Stimulated activated CD8-positive, alpha-beta memory T cell treated with anti-CD3 and anti-CD28 coated beads, Interleukin-4, amount 100 ng/mL, for 1 hour (primary cell): Measurements from ENCODE around the gene FAM180A.
"Not testable (repeated sequence)": the region's sequence is repeated elsewhere in the genome, so short reads cannot be mapped to it uniquely, and the experiment has no call there.

Experiments used
- DNase-seq, 2 donors: peaks; one replicate each; pipeline ENCODE4 v3.0.0-alpha.2; 2020; ENCODE audit warnings: low read depth in 2 of 2, low spot score in 1 of 2

FAM180A gene

DNA sequence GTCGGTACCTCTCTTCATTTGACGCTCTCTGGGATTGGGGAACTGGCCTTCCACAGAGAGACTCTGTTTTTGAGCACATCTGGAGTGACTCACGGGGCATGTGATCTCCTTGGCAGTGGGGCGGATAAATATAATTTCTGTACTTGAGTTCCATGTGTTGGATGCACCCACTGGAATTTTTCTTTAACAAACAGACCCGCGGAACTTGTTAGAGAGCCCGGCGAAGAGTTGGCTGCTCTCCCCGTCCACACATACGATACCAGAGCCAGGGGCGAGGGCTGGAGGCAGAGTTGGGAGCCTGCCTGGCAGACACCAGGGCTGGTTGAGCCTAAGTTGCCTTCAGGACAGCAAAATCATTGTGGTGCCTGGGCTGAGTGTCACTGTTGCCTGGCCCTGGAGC lies at the start of gene FAM180A:
TSS of gene FAM180A (minus strand) at position 44 of the 400 bp plus-strand sequence. CDS start 233 bp downstream, outside the sequence.
- no peak for DNase-seq

GRCh38 chr7:135798095-135798494 lies 49.5 kb upstream of the FAM180A start:
- DNase-seq: no peak

- DNase-seq: no peak
Measured at GRCh38 chr7:135795846-135796570, 47.4 kb upstream of the FAM180A start.

GRCh38 chr7:135793841-135794240 lies 45.2 kb upstream of the FAM180A start:
- no peak for DNase-seq

GRCh38 chr7:135792866-135793265 lies 44.3 kb upstream of the FAM180A start:
- DNase-seq: no peak

GRCh38 chr7:135792363-135792668 lies 43.7 kb upstream of the FAM180A start:
- no peak for DNase-seq

DNA sequence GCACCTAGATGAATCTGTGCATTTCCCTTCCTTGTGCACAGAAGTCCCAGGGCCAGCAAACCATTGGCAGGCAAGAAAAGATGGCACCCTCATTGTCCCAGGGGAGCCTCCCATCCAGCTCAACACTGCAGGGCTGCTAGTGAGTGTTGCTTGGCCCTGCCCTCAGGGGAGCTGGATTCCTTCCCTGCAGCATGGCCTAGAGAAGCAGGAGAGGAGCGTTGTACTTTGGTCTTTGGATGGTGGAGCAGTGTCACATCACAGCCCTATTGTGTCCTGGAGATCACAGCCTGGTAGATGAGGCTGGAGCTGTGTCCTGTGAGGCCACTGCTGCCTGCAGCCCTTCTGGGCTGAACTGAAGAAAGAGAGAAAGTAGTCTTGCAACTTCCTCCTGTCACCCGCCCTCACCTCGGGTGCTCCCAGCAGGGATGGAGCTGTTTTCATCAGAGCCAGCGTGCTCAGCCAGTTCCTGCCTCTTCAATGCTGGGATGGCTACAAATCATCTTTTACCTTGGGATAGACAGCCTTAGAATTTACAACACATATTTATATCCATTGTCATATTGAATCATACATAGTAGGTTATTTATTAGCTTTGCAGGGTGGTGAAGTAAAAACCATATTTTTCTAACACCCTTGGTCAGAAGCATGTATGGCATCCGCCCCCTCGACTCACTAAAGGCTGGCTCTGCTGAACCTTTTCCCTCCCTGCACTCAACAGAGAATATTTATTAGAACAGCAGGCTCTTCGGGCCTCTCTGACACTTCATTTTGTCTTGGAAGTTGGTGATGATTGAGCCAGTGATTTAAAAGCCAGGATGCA lies 43.1 kb upstream of the FAM180A start:
- no peak for DNase-seq

DNA sequence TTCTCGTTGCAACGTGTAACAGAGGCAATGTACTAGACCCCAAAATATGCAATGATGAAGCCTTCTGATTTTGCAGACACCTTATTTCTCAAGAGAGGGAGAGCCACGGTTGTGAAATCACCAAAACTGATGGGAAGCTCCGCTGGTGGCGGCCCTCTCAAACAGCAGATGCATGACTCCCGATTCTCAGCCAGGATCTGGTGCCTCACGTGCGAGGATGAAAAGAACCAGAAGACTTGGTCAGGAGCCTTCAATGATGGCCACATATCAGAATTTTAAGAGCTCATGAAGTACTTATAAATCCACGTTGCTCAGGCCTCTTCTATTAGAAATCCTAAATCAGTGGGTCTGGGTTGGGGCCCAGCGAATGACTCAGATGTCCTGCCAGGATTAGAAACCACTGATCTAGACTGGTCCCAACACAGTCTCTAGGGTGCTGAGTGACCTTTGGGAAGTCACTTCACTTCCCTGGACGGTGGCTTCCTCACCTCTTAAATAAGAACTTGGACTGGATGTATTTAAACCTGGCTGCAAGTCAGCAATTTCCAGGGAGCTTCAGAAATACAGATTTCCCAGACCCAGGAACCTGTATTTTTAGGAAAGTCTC lies 41.9 kb upstream of the FAM180A start:
- DNase-seq: no peak

DNA sequence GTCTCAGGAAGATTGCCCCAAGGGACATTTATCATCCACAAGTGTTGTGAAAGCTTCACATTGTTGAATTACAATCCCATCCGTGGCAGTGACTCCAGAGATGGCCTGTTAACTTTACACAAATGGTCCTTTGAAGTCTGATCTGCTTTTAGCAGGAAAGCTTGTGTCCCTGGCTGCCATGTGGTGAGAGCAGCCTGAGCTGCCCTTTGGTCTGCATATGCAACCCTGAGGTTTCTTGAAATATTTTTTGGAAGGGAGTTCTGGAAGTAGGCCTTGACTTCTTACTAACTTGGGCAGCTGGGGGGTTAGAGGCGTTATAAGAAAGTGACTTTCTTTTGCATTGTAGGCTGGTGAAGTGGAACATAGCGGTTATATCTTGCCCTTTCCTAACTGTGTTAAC lies 41.3 kb upstream of the FAM180A start:
- no peak for DNase-seq

- DNase-seq: no peak
Measured at GRCh38 chr7:135789431-135789830, 40.8 kb upstream of the FAM180A start.

GRCh38 chr7:135786911-135787310 lies 38.3 kb upstream of the FAM180A start:
- DNase-seq: no peak

GRCh38 chr7:135785065-135785464 lies 36.5 kb upstream of the FAM180A start:
- no peak for DNase-seq

DNA sequence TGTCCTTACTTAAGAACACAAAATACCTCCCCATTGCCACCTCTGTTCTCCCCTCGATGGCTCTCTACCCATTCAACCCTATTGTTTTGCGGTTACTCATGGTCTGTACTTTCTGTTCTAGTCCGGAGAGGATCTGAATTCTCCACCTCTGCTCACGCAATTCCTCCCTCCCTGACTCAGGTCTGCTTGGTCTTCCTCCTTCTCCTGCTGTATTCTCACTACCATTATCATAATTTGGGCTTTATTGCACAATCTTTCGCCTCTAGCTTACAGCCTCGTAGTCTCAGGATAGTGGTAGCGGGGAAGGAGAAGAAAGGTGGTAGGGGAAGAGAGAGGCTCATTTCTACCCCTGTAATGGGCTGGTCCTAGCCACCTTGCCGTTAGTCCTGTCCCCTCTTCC lies 35.4 kb upstream of the FAM180A start:
- DNase-seq: no peak

- DNase-seq: no peak
Measured at GRCh38 chr7:135782801-135783200, 34.2 kb upstream of the FAM180A start.

GRCh38 chr7:135782377-135782776 lies 33.8 kb upstream of the FAM180A start:
- no peak for DNase-seq

- DNase-seq: no peak
Measured at GRCh38 chr7:135777626-135778398, 29.2 kb upstream of the FAM180A start.

DNA sequence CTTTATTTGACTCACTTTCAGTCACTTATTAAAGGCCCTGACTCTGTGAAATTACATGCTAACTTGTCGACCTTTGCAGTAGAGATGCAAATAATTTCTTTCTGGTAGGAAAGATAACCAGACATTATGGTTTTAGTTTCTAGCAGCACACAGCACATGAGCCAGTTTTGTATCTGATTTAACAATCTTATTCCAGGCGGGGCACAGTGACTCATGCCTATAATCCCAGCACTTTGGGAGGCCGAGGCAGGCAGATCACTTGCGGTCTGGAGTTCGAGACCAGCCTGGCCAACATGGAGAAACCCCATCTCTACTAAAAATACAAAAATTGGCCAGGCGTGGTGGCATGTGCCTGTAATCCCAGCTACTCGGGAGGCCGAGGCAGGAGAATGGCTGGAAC lies 27.3 kb upstream of the FAM180A start:
- not testable (repeated sequence) for DNase-seq

GRCh38 chr7:135775230-135775629 lies 26.6 kb upstream of the FAM180A start:
- DNase-seq: no peak

DNA sequence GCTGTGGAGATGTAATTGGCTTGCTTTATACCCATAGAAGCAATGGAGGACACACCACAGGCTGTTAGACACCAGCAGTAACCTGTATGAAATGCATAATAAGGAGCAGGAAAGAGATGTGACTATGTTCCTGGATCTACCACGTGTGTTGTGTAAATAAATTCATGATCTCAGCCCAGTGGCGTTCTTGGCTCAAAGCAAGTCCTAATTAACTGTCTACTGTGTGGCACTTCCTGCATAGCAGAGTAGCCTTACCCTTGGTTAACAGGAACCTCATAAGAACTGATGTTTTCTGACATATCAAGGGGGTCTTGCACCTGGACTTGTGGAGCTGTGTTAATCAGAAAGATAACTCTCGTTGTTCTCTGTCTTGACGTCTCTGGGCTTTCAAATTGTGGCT lies 25.7 kb upstream of the FAM180A start:
- no peak for DNase-seq

DNA sequence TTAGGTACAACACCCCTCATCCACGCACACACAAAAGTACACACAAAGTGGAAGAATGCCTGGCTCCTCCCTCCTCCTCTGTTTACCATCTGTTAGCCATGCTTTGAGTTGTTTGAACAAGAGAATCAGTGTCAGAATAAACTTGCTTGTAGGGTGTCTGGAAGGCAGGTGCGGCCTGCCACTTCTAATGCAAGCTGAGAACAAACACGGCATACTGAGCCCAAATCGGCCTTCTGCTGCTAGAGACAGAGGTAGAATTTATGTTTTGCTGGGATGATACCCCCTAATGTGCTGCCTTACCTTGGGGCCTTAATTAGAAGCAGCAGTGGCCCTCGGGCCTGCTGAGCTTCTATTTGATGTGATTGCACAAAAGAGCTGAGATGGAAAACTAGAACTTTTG lies 24.9 kb upstream of the FAM180A start:
- DNase-seq: no peak

DNA sequence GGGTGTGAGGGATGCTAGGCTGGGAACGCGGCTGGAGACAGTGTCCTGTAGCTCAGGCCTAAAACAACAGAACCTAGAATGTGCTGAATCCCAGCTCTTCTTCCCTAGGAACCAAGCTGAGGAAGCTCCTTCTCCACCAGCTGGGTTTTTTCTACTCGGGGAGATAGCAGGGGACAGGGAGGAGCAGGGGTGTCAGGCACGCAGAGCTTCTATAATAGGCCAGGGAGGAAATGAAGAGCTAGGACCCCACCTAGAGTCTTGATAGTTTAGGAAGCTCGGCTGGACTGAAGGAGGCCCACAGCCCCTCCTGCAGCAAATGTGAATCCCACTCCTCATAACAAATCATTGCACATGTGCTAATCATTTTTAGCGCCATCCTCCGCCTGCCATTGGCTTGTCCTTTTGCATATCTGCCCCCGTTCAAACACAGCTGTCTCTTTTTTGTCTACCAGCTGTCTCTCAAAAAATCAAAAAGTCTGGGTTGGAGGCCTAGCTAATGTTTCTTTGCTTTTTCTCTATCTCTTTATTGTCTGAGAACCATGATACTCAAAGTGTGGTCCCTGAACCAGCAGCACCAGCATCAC lies 24.1 kb upstream of the FAM180A start:
- DNase-seq: no peak
